SK-N-SH treated with all-trans-retinoic acid at 6 μM for 48 hours (cell line): ENCODE data around the gene CRYGS.

ENCODE experiments used
- CSDC2 ChIP-seq: fragments of 250-450 bp; sonication (Bioruptor Pico); IDR thresholded peaks from 2 replicates; pipeline ENCODE4 v1.5.0; 2020; ENCODE audit warnings: mild to moderate bottlenecking, moderate library complexity
- OSR1 ChIP-seq: fragments of 250-450 bp; sonication (Bioruptor Pico); IDR thresholded peaks from 2 replicates; pipeline ENCODE4 v1.8.0; 2022; ENCODE audit warnings: moderate library complexity, mild to moderate bottlenecking, inconsistent platforms
- POU6F1 ChIP-seq: fragments of 250-450 bp; sonication (Bioruptor Pico); IDR thresholded peaks from 2 replicates; pipeline ENCODE4 v1.8.0; 2021; ENCODE audit warnings: low read depth, mild to moderate bottlenecking, moderate library complexity, borderline replicate concordance
- RARB ChIP-seq: fragments of 250-450 bp; sonication (Bioruptor Pico); IDR thresholded peaks from 2 replicates; pipeline ENCODE4 v1.8.0; 2021; ENCODE audit warnings: mild to moderate bottlenecking, moderate library complexity
- ZC3H10 ChIP-seq: fragments of 250-450 bp; sonication (Bioruptor Pico); IDR thresholded peaks from 2 replicates; pipeline ENCODE4 v1.5.1; 2021; ENCODE audit warnings: mild to moderate bottlenecking, moderate library complexity
- ZFP3 ChIP-seq: fragments of 250-450 bp; sonication (Bioruptor Pico); IDR thresholded peaks from 2 replicates; pipeline ENCODE4 v1.5.0; 2020; ENCODE audit warnings: mild to moderate bottlenecking, moderate library complexity
- ZNF565 ChIP-seq: fragments of 450-650 bp; formaldehyde crosslinking; conservative IDR thresholded peaks from 2 replicates; pipeline ENCODE4 v1.5.0; 2020; ENCODE audit warnings: low read depth, mild to moderate bottlenecking, moderate library complexity
- TF ChIP-seq, protein P1 (sequence below): fragments of 250-450 bp; sonication (Bioruptor Pico); IDR thresholded peaks from 2 replicates; pipeline ENCODE4 v1.8.0; 2020; ENCODE audit warnings: mild to moderate bottlenecking, moderate library complexity, borderline replicate concordance
- TF ChIP-seq, protein P2 (sequence below): fragments of 250-450 bp; sonication (Bioruptor Pico); IDR thresholded peaks from 2 replicates; pipeline ENCODE4 v1.5.0; 2020; ENCODE audit warnings: mild to moderate bottlenecking, moderate library complexity

GRCh38 chr3:186509423-186509822 lies 34.8 kb downstream of the CRYGS start:
- TF ChIP-seq OSR1 (CRISPR knock-in tag) = no peak
- TF ChIP-seq, protein P1, sequence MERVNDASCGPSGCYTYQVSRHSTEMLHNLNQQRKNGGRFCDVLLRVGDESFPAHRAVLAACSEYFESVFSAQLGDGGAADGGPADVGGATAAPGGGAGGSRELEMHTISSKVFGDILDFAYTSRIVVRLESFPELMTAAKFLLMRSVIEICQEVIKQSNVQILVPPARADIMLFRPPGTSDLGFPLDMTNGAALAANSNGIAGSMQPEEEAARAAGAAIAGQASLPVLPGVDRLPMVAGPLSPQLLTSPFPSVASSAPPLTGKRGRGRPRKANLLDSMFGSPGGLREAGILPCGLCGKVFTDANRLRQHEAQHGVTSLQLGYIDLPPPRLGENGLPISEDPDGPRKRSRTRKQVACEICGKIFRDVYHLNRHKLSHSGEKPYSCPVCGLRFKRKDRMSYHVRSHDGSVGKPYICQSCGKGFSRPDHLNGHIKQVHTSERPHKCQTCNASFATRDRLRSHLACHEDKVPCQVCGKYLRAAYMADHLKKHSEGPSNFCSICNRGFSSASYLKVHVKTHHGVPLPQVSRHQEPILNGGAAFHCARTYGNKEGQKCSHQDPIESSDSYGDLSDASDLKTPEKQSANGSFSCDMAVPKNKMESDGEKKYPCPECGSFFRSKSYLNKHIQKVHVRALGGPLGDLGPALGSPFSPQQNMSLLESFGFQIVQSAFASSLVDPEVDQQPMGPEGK (CRISPR knock-in tag) = no peak
- no peak for TF ChIP-seq RARB (CRISPR knock-in tag)
- TF ChIP-seq CSDC2 (CRISPR knock-in tag) = no peak
- TF ChIP-seq, protein P2, sequence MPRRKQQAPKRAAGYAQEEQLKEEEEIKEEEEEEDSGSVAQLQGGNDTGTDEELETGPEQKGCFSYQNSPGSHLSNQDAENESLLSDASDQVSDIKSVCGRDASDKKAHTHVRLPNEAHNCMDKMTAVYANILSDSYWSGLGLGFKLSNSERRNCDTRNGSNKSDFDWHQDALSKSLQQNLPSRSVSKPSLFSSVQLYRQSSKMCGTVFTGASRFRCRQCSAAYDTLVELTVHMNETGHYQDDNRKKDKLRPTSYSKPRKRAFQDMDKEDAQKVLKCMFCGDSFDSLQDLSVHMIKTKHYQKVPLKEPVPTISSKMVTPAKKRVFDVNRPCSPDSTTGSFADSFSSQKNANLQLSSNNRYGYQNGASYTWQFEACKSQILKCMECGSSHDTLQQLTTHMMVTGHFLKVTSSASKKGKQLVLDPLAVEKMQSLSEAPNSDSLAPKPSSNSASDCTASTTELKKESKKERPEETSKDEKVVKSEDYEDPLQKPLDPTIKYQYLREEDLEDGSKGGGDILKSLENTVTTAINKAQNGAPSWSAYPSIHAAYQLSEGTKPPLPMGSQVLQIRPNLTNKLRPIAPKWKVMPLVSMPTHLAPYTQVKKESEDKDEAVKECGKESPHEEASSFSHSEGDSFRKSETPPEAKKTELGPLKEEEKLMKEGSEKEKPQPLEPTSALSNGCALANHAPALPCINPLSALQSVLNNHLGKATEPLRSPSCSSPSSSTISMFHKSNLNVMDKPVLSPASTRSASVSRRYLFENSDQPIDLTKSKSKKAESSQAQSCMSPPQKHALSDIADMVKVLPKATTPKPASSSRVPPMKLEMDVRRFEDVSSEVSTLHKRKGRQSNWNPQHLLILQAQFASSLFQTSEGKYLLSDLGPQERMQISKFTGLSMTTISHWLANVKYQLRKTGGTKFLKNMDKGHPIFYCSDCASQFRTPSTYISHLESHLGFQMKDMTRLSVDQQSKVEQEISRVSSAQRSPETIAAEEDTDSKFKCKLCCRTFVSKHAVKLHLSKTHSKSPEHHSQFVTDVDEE (CRISPR knock-in tag) = no peak
- no peak for TF ChIP-seq POU6F1 (CRISPR knock-in tag)
- no peak for TF ChIP-seq ZNF565
- TF ChIP-seq ZFP3 (CRISPR knock-in tag) = no peak
- TF ChIP-seq ZC3H10 (CRISPR knock-in tag) = no peak
